ENCODE data around the gene EPGN. TPM values are rescaled to one million over a fixed set of nuclear protein-coding genes. Genes with fewer than 3 reads are reported as not detected.

EPGN gene
- total RNA-seq, 1 donor from 2014 or later, result not detected

GRCh38 chr4:74282926-74283325 lies 25.3 kb upstream of the EPGN start:
- no peak for TF ChIP-seq CTCF (IDR thresholded peaks at IDR 0.05; ENCODE audit: unreplicated experiment)
- H3K27ac Mint-ChIP-seq (ENCODE audit: unreplicated experiment), result no peak overlapping the region
- H3K4me3 Mint-ChIP-seq (ENCODE audit: unreplicated experiment), result no peak overlapping the region
- no peaks in the 10 kb centered on the region for H3K36me3 Mint-ChIP-seq (ENCODE audit: low read depth, unreplicated experiment)
- H3K27me3 Mint-ChIP-seq (ENCODE audit: unreplicated experiment), result no peaks in the 10 kb centered on the region
- no peaks in the 10 kb centered on the region for H3K9me3 Mint-ChIP-seq (ENCODE audit: unreplicated experiment)
- no peaks in the 10 kb centered on the region for H3K4me1 Mint-ChIP-seq (ENCODE audit: unreplicated experiment)
- no peak for DNase-seq (ENCODE audit: low spot score)

- no peaks in the 10 kb centered on the region for H3K4me1 Mint-ChIP-seq (ENCODE audit: unreplicated experiment)
- no peak overlapping the region for H3K27ac Mint-ChIP-seq (ENCODE audit: unreplicated experiment)
- no peak for DNase-seq (ENCODE audit: low spot score)
- H3K27me3 Mint-ChIP-seq (ENCODE audit: unreplicated experiment), result no peaks in the 10 kb centered on the region
- no peaks in the 10 kb centered on the region for H3K9me3 Mint-ChIP-seq (ENCODE audit: unreplicated experiment)
- no peaks in the 10 kb centered on the region for H3K36me3 Mint-ChIP-seq (ENCODE audit: low read depth, unreplicated experiment)
- H3K4me3 Mint-ChIP-seq (ENCODE audit: unreplicated experiment), result no peak overlapping the region
- TF ChIP-seq CTCF (IDR thresholded peaks at IDR 0.05; ENCODE audit: unreplicated experiment), result no peak
These were observed 24.7 kb upstream of the EPGN start for GRCh38 chr4:74283614-74284013.

GRCh38 chr4:74284053-74284452 lies 24.2 kb upstream of the EPGN start:
- Mint-ChIP-seq H3K27me3 (ENCODE audit: unreplicated experiment) (no peaks in the 10 kb centered on the region), H3K27ac (ENCODE audit: unreplicated experiment) (no peak overlapping the region), H3K9me3 (ENCODE audit: unreplicated experiment) (no peaks in the 10 kb centered on the region), H3K36me3 (ENCODE audit: low read depth, unreplicated experiment) (no peaks in the 10 kb centered on the region), H3K4me1 (ENCODE audit: unreplicated experiment) (peaks cover 1% of the 10 kb centered on the region), H3K4me3 (ENCODE audit: unreplicated experiment) (no peak overlapping the region)
- DNase-seq (ENCODE audit: low spot score), result no peak
- no peak for TF ChIP-seq CTCF (IDR thresholded peaks at IDR 0.05; ENCODE audit: unreplicated experiment)

GRCh38 chr4:74287164-74287563 lies 21.1 kb upstream of the EPGN start:
- H3K27ac Mint-ChIP-seq (ENCODE audit: unreplicated experiment), result no peak overlapping the region
- H3K27me3 Mint-ChIP-seq (ENCODE audit: unreplicated experiment), result no peaks in the 10 kb centered on the region
- no peak overlapping the region for H3K4me3 Mint-ChIP-seq (ENCODE audit: unreplicated experiment)
- H3K36me3 Mint-ChIP-seq (ENCODE audit: low read depth, unreplicated experiment), result no peaks in the 10 kb centered on the region
- H3K9me3 Mint-ChIP-seq (ENCODE audit: unreplicated experiment), result no peaks in the 10 kb centered on the region
- DNase-seq (ENCODE audit: low spot score), result no peak
- H3K4me1 Mint-ChIP-seq (ENCODE audit: unreplicated experiment), result peaks cover 9% of the 10 kb centered on the region
- TF ChIP-seq CTCF (IDR thresholded peaks at IDR 0.05; ENCODE audit: unreplicated experiment), result no peak

- TF ChIP-seq CTCF (IDR thresholded peaks at IDR 0.05; ENCODE audit: unreplicated experiment), result no peak
- Mint-ChIP-seq H3K4me3 (ENCODE audit: unreplicated experiment) (no peak overlapping the region), H3K36me3 (ENCODE audit: low read depth, unreplicated experiment) (no peaks in the 10 kb centered on the region), H3K4me1 (ENCODE audit: unreplicated experiment) (peaks cover 9% of the 10 kb centered on the region), H3K27ac (ENCODE audit: unreplicated experiment) (no peak overlapping the region), H3K27me3 (ENCODE audit: unreplicated experiment) (no peaks in the 10 kb centered on the region), H3K9me3 (ENCODE audit: unreplicated experiment) (no peaks in the 10 kb centered on the region)
- no peak for DNase-seq (ENCODE audit: low spot score)
These were observed 20.5 kb upstream of the EPGN start for GRCh38 chr4:74287791-74288190.
